Adrenal gland (tissue), 12 donors: ENCODE results near the gene SP100. TPM values are rescaled to one million over a fixed set of nuclear protein-coding genes. Genes with fewer than 3 reads are reported as not detected.
A peak's percentile ranks its signal among the peaks of the same experiment; 100 is the strongest.

Experiments used
- DNase-seq, 7 donors: peaks; one replicate each; pipeline ENCODE4 v3.0.0-alpha.2; 2019 to 2020
- H3K27ac ChIP-seq, 5 donors: fragments of 200-600 bp; sonication (generic) in 4 of 5; 1 replicate in 3 of 5; 2 replicates in 2 of 5; pipeline versions ENCODE4 v1.5.1 to v1.8.0; 2016 to 2020; ENCODE audit warnings: mild to moderate bottlenecking in 1 of 5
- H3K27me3 ChIP-seq: fragments of 200-600 bp; 2 replicates; pipeline ENCODE4 v1.8.0; 2021
- H3K36me3 ChIP-seq, 2 donors: fragments of 200-600 bp; replicated peaks in 1 of 2; 1 replicate in 1 of 2; 2 replicates in 1 of 2; pipeline versions ENCODE4 v1.5.1 to v1.8.0; 2018 to 2022
- H3K4me1 ChIP-seq, 2 donors: fragments of 200-600 bp; replicated peaks in 1 of 2; 1 replicate in 1 of 2; 2 replicates in 1 of 2; pipeline versions ENCODE4 v1.5.1 to v1.8.0; 2018 to 2021
- H3K4me3 ChIP-seq, 4 donors: fragments of 200-600 bp; sonication (generic) in 3 of 4; one replicate each; pipeline ENCODE4 v1.5.1; 2016 to 2018
- H3K9me3 ChIP-seq, 3 donors: fragments of 200-600 bp; sonication (generic) in 1 of 3; replicated peaks in 1 of 3; 1 replicate in 2 of 3; 2 replicates in 1 of 3; pipeline versions ENCODE4 v1.5.1 to v1.8.0; 2016 to 2021
- POLR2A ChIP-seq, 2 donors: fragments of 450-650 bp; IDR thresholded peaks; one replicate each; pipeline ENCODE4 v1.6.1; 2017; ENCODE audit warnings: antibody characterized with exemption in 2 of 2, mild to moderate bottlenecking in 2 of 2, moderate library complexity in 1 of 2
- WGBS, 4 donors: extraction: QIAGEN DNeasy Blood & Tissue Kit in 2 of 4; methylation state at CpG; one replicate each; pipeline versions ENCODE4 v1.1.5 to v1.1.7; 2013 to 2017; 5-methylcytosine and 5-hydroxymethylcytosine counted together
- intact Hi-C, 2 donors: fragments of 100-400 bp; cut with DNase I; formaldehyde crosslinking; loops; one replicate each; pipeline versions ENCODE4 v1.14.1 to v1.15.0; 2022 to 2023
- polyA plus RNA-seq, 3 donors: library from polyadenylated mRNA; stranded (reverse); fragments of 200-250 nt in 2 of 3; fragments of 350-450 nt in 1 of 3; fragmentation: Illumina TruSeq in 1 of 3; extraction: RNeasy Lipid Tissue Mini Kit (QIAGEN cat#74804) in 1 of 3; gene quantifications; one replicate each; pipeline ENCODE4 v1.2.3, GENCODE V29; 2013 to 2014
- total RNA-seq, 9 donors: library from RNA; depleted of rRNA in 4 of 9; stranded (reverse); fragments of >200 nt in 4 of 9; fragments of 120-200 nt in 1 of 9; fragmentation: NEBNext Ultra II Directional in 1 of 9; extraction: Animal tissue kit (Norgen Biotek cat#: 25700) in 1 of 9; gene quantifications; one replicate each; pipeline versions ENCODE4 v1.1.0 to v1.2.4, GENCODE V29; 2013 to 2023
- TF ChIP-seq, protein P1 (sequence below), 6 experiments: fragments of 450-650 bp in 4 of 6; fragments of 200-600 bp in 2 of 6; sonication (generic) in 1 of 6; IDR thresholded peaks; 1 replicate in 5 of 6; 2 replicates in 1 of 6; pipeline versions ENCODE4 v1.5.1 to v1.8.0; 2016 to 2021; ENCODE audit warnings: antibody characterized with exemption in 6 of 6, mild to moderate bottlenecking in 2 of 6, moderate library complexity in 1 of 6
- donor health status: healthy with polysubstance abuse.
- donor health status: Bipolar disorder and iron deficiency.
- donor health status: DM: yes; HTN: yes; CAD: no.
- donor health status: DM: no; HTN: no; CAD: no.
- donor health status: DM: no; HTN: no; CAD: no.
- donor health status: DM: yes; HTN: yes; CAD: no.

The SP100 gene
- total and polyA plus RNA-seq, 12 donors, result 59.2 to 147 (median 99.9) TPM

- DNase-seq, result no peak
- 74 to 85% (median 80%) methylated on average over 8 of the region's 8 CpGs for WGBS, 4 donors
- no peaks in the 10 kb centered on the region for H3K27me3 ChIP-seq
- H3K9me3 ChIP-seq, result no peaks in the 10 kb centered on the region
- H3K4me3 ChIP-seq, result no peak overlapping the region
- H3K27ac ChIP-seq, result peak overlapping the region in 2 of 5 donors; percentile 24
- intact Hi-C loops, result no loop called here
- H3K4me1 ChIP-seq, result peaks cover 0 to 9% of the 10 kb centered on the region in 2 donors
- peaks cover 0 to 46% of the 10 kb centered on the region in 2 donors for H3K36me3 ChIP-seq
- TF ChIP-seq POLR2A (IDR thresholded peaks at IDR 0.05), result no peak
- TF ChIP-seq, protein P1, sequence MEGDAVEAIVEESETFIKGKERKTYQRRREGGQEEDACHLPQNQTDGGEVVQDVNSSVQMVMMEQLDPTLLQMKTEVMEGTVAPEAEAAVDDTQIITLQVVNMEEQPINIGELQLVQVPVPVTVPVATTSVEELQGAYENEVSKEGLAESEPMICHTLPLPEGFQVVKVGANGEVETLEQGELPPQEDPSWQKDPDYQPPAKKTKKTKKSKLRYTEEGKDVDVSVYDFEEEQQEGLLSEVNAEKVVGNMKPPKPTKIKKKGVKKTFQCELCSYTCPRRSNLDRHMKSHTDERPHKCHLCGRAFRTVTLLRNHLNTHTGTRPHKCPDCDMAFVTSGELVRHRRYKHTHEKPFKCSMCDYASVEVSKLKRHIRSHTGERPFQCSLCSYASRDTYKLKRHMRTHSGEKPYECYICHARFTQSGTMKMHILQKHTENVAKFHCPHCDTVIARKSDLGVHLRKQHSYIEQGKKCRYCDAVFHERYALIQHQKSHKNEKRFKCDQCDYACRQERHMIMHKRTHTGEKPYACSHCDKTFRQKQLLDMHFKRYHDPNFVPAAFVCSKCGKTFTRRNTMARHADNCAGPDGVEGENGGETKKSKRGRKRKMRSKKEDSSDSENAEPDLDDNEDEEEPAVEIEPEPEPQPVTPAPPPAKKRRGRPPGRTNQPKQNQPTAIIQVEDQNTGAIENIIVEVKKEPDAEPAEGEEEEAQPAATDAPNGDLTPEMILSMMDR (IDR thresholded peaks at IDR 0.05), result no peak
Measured at GRCh38 chr2:230447455-230448451, 31.8 kb downstream of the SP100 start.

- H3K4me1 ChIP-seq, result peaks cover 0 to 5% of the 10 kb centered on the region in 2 donors
- H3K27me3 ChIP-seq, result no peaks in the 10 kb centered on the region
- no peaks in the 10 kb centered on the region for H3K9me3 ChIP-seq
- no peak overlapping the region for H3K27ac ChIP-seq
- WGBS, 4 donors, result 85 to 93% (median 88%) methylated on average over 6 of the region's 6 CpGs
- no peak for TF ChIP-seq POLR2A (IDR thresholded peaks at IDR 0.05)
- TF ChIP-seq, protein P1 (IDR thresholded peaks at IDR 0.05), result no peak
- peaks cover 0 to 33% of the 10 kb centered on the region in 2 donors for H3K36me3 ChIP-seq
- no peak overlapping the region for H3K4me3 ChIP-seq
- intact Hi-C loops, result no loop called here
- DNase-seq, result no peak
Measured at GRCh38 chr2:230449901-230450467, 34.0 kb downstream of the SP100 start.

DNA sequence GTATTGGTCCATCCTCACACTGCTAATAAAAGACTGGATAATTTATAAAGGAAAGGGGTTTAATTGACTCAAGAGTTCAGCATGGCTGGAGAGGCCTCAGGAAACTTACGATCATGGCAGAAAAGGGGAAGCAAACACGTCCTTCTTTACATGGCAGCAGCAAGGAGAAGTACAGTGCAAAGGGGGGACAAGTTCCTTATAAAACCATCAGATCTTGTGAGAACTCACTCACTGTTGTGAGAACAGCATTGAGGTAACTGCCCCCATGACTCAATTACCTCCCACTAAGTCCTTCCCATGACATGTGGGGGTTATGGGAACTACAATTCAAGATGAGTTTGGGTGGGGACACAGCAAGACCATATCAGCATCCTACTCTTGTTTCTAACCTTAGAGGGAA lies 37.0 kb downstream of the SP100 start:
- no peak overlapping the region for H3K27ac ChIP-seq
- H3K4me1 ChIP-seq, result peaks cover 0 to 10% of the 10 kb centered on the region in 2 donors
- intact Hi-C loops, result no loop called here
- H3K9me3 ChIP-seq, result no peaks in the 10 kb centered on the region
- WGBS, 4 donors, result 74 to 100% (median 84%) methylated on average over 2 of the region's 2 CpGs
- H3K27me3 ChIP-seq, result no peaks in the 10 kb centered on the region
- DNase-seq, result no peak
- peaks cover 0 to 18% of the 10 kb centered on the region in 2 donors for H3K36me3 ChIP-seq
- TF ChIP-seq, protein P1 (IDR thresholded peaks at IDR 0.05), result no peak
- TF ChIP-seq POLR2A (IDR thresholded peaks at IDR 0.05), result no peak
- no peak overlapping the region for H3K4me3 ChIP-seq

DNA sequence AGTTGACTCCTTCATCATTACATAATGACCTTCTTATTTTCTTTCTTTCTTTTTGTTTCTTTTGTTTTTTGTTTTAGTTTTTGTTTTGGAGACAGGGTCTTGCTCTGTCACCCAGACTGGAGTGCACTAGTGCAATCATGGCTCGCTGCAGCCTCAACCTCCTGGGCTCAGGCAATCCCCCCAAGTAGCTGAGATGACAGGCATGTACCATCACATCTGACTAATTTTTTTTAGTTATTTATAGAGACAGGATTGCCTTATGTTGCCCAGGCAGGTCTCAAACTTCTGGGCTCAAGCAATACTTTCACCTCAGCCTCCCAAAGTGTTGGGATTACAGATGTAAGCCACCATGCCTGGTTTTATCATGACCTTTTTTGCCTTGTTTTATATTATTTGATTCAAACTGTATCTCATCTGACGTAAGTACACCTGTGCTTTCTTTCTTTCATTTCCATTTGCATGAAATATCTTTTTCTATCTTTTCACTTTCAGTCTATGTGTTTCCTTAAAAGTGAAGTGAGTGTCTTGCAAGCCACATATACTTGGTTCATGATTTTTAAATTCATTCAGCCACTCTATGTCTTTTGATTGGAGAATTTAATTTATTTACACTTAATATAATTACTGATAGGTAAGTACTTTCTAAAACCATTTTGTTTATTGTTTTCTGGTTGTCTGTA lies 39.1 kb downstream of the SP100 start:
- 94 to 98% (median 95%) methylated on average over 2 of the region's 2 CpGs for WGBS, 4 donors
- no peaks in the 10 kb centered on the region for H3K27me3 ChIP-seq
- intact Hi-C loops, result no loop called here
- peaks cover 0 to 10% of the 10 kb centered on the region in 2 donors for H3K36me3 ChIP-seq
- H3K4me1 ChIP-seq, result peaks cover 0 to 7% of the 10 kb centered on the region in 2 donors
- no peak overlapping the region for H3K4me3 ChIP-seq
- DNase-seq, result no peak
- TF ChIP-seq POLR2A (IDR thresholded peaks at IDR 0.05), result no peak
- TF ChIP-seq, protein P1 (IDR thresholded peaks at IDR 0.05), result no peak
- no peak overlapping the region for H3K27ac ChIP-seq
- no peaks in the 10 kb centered on the region for H3K9me3 ChIP-seq
